ENCODE results near the gene ZNF410. TPM values are rescaled to one million over a fixed set of nuclear protein-coding genes. Genes with fewer than 3 reads are reported as not detected.

The ZNF410 gene
- total and polyA plus RNA-seq, 2 of the 13 experiments (the other 11 are each of a cell fraction or from before 2014, with no cell fraction given), result 19.2 to 44.3 TPM

DNA sequence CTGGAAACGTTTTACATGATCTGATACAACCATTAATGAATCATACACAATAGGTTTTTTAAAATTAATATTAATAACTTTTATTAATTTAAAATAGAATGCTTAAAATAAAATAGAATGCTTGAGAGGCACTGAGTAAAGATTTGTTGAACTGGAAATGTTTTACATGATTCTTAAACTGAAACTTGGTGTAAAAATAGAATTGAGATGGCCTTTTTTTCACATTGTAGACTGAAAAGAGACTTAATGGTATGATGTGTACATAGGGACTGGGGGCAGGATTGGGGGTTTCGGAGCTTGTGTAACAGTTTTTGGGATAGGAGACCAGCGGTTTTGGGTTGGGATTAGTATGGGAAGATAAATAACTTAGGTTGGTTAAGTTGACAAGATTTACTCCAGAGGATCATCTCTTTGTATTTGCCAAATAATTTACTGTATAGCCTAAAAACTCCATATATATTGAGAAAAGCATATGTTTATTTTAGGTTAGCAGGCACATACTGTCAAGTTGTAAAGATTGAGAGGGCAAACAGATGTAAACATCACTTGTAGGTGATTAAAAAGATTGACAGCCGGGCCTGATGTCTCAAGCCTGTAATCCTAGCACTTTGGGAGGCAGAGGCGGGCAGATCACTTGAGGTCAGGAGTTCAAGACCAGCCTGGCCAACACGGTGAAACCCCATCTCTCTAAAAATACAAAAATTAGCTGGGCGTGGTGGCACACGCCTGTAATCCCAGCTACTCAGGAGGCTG is 2.0 kb upstream of the ZNF410 start (continued):
- TF ChIP-seq, protein P1, sequence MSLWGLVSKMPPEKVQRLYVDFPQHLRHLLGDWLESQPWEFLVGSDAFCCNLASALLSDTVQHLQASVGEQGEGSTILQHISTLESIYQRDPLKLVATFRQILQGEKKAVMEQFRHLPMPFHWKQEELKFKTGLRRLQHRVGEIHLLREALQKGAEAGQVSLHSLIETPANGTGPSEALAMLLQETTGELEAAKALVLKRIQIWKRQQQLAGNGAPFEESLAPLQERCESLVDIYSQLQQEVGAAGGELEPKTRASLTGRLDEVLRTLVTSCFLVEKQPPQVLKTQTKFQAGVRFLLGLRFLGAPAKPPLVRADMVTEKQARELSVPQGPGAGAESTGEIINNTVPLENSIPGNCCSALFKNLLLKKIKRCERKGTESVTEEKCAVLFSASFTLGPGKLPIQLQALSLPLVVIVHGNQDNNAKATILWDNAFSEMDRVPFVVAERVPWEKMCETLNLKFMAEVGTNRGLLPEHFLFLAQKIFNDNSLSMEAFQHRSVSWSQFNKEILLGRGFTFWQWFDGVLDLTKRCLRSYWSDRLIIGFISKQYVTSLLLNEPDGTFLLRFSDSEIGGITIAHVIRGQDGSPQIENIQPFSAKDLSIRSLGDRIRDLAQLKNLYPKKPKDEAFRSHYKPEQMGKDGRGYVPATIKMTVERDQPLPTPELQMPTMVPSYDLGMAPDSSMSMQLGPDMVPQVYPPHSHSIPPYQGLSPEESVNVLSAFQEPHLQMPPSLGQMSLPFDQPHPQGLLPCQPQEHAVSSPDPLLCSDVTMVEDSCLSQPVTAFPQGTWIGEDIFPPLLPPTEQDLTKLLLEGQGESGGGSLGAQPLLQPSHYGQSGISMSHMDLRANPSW (CRISPR knock-in tag; IDR thresholded peaks at IDR 0.05; ENCODE audit: borderline replicate concordance), result no peak
- TF ChIP-seq, protein P2, sequence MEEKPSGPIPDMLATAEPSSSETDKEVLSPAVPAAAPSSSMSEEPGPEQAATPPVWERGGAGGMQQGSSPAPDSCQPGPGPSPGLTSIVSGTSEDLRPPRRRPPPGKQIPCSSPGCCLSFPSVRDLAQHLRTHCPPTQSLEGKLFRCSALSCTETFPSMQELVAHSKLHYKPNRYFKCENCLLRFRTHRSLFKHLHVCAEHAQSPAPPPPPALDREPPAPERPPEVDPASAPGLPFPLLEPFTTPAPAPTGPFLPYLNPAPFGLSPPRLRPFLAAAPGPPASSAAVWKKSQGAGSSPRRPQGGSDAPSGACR (CRISPR knock-in tag; IDR thresholded peaks at IDR 0.05), result no peak
- TF ChIP-seq HDAC6 (IDR thresholded peaks at IDR 0.05; ENCODE audit: low read depth, low read length), result no peak
- TF ChIP-seq, protein P3, sequence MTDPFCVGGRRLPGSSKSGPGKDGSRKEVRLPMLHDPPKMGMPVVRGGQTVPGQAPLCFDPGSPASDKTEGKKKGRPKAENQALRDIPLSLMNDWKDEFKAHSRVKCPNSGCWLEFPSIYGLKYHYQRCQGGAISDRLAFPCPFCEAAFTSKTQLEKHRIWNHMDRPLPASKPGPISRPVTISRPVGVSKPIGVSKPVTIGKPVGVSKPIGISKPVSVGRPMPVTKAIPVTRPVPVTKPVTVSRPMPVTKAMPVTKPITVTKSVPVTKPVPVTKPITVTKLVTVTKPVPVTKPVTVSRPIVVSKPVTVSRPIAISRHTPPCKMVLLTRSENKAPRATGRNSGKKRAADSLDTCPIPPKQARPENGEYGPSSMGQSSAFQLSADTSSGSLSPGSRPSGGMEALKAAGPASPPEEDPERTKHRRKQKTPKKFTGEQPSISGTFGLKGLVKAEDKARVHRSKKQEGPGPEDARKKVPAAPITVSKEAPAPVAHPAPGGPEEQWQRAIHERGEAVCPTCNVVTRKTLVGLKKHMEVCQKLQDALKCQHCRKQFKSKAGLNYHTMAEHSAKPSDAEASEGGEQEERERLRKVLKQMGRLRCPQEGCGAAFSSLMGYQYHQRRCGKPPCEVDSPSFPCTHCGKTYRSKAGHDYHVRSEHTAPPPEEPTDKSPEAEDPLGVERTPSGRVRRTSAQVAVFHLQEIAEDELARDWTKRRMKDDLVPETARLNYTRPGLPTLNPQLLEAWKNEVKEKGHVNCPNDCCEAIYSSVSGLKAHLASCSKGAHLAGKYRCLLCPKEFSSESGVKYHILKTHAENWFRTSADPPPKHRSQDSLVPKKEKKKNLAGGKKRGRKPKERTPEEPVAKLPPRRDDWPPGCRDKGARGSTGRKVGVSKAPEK (CRISPR knock-in tag; IDR thresholded peaks at IDR 0.05; ENCODE audit: borderline replicate concordance), result no peak
- TF ChIP-seq, protein P4, sequence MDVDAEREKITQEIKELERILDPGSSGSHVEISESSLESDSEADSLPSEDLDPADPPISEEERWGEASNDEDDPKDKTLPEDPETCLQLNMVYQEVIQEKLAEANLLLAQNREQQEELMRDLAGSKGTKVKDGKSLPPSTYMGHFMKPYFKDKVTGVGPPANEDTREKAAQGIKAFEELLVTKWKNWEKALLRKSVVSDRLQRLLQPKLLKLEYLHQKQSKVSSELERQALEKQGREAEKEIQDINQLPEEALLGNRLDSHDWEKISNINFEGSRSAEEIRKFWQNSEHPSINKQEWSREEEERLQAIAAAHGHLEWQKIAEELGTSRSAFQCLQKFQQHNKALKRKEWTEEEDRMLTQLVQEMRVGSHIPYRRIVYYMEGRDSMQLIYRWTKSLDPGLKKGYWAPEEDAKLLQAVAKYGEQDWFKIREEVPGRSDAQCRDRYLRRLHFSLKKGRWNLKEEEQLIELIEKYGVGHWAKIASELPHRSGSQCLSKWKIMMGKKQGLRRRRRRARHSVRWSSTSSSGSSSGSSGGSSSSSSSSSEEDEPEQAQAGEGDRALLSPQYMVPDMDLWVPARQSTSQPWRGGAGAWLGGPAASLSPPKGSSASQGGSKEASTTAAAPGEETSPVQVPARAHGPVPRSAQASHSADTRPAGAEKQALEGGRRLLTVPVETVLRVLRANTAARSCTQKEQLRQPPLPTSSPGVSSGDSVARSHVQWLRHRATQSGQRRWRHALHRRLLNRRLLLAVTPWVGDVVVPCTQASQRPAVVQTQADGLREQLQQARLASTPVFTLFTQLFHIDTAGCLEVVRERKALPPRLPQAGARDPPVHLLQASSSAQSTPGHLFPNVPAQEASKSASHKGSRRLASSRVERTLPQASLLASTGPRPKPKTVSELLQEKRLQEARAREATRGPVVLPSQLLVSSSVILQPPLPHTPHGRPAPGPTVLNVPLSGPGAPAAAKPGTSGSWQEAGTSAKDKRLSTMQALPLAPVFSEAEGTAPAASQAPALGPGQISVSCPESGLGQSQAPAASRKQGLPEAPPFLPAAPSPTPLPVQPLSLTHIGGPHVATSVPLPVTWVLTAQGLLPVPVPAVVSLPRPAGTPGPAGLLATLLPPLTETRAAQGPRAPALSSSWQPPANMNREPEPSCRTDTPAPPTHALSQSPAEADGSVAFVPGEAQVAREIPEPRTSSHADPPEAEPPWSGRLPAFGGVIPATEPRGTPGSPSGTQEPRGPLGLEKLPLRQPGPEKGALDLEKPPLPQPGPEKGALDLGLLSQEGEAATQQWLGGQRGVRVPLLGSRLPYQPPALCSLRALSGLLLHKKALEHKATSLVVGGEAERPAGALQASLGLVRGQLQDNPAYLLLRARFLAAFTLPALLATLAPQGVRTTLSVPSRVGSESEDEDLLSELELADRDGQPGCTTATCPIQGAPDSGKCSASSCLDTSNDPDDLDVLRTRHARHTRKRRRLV (CRISPR knock-in tag; IDR thresholded peaks at IDR 0.05), result no peak
- TF ChIP-seq FOXC1 (CRISPR knock-in tag; IDR thresholded peaks at IDR 0.05; ENCODE audit: borderline replicate concordance), result no peak
- TF ChIP-seq, protein P5, sequence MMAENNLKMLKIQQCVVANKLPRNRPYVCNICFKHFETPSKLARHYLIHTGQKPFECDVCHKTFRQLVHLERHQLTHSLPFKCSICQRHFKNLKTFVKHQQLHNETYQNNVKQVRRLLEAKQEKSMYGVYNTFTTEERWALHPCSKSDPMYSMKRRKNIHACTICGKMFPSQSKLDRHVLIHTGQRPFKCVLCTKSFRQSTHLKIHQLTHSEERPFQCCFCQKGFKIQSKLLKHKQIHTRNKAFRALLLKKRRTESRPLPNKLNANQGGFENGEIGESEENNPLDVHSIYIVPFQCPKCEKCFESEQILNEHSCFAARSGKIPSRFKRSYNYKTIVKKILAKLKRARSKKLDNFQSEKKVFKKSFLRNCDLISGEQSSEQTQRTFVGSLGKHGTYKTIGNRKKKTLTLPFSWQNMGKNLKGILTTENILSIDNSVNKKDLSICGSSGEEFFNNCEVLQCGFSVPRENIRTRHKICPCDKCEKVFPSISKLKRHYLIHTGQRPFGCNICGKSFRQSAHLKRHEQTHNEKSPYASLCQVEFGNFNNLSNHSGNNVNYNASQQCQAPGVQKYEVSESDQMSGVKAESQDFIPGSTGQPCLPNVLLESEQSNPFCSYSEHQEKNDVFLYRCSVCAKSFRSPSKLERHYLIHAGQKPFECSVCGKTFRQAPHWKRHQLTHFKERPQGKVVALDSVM (CRISPR knock-in tag; IDR thresholded peaks at IDR 0.05), result no peak

Measured in HepG2 (cell line).